Mesenteric fat pad (tissue), 1 donor: ENCODE results near the gene ZWILCH. TPM values are rescaled to one million over a fixed set of nuclear protein-coding genes. Genes with fewer than 3 reads are reported as not detected.

Experiments used
- microRNA-seq: library from miRNA; unstranded; fragments of <30 nt; microRNA quantifications from one replicate; pipeline ENCODE4 v1.2.0, GENCODE V29; 2020; ENCODE audit warnings: borderline number of aligned reads
- total RNA-seq: library from RNA; stranded (reverse); fragmentation: NEBNext Ultra II Directional; extraction: Animal tissue kit (Norgen Biotek cat#: 25700); gene quantifications from one replicate; pipeline ENCODE4 v1.2.1, GENCODE V29; 2021
- donor health status: DM: yes; HTN: yes; CAD: no.

Gene ZWILCH
- total RNA-seq, 1 donor from 2014 or later = 4.4 TPM

Small RNAs within 50 kb of the gene (microRNA-seq; reads per million reads assigned to microRNA genes)
- not detected for gene MIR4512

Other genes with a start within 250 kb of the ZWILCH start
- 43.5 TPM for gene DIS3L, start 211.8 kb upstream of the ZWILCH start, total RNA-seq
- 5.3 TPM for gene TIPIN, start 148.6 kb upstream of the ZWILCH start, total RNA-seq
- 75.4 TPM for gene MAP2K1, start 118.4 kb upstream of the ZWILCH start, total RNA-seq
- gene SNAPC5, start 7.6 kb upstream of the ZWILCH start, total RNA-seq = 18.4 TPM
- 1,807 TPM for gene RPL4, start 471 bp upstream of the ZWILCH start, total RNA-seq
- not detected for gene LCTL, start 60.7 kb downstream of the ZWILCH start, total RNA-seq
- gene SMAD6, start 196.9 kb downstream of the ZWILCH start, total RNA-seq = 32.2 TPM